Cardiac fibroblast (primary cell): Measurements from ENCODE around the gene TTBK1.
"Not testable (repeated sequence)": the region's sequence is repeated elsewhere in the genome, so short reads cannot be mapped to it uniquely, and the experiment has no call there.

ENCODE experiments used
- DNase-seq, 2 donors: peaks; one replicate each; pipeline versions ENCODE4 v3.0.0 to v3.0.0-alpha.2; 2010; ENCODE audit warnings: low read depth in 2 of 2
- H3K4me3 ChIP-seq, 2 donors: replicated peaks in 1 of 2; 1 replicate in 1 of 2; 2 replicates in 1 of 2; pipeline ENCODE4 v1.5.1; 2011; ENCODE audit warnings: low read depth in 2 of 2, low read length in 2 of 2, mild to moderate bottlenecking in 2 of 2, moderate library complexity in 1 of 2
- CTCF ChIP-seq: IDR thresholded peaks from one replicate; pipeline ENCODE4 v1.5.1; 2011; ENCODE audit warnings: low read depth, mild to moderate bottlenecking, low read length, inconsistent platforms

Gene TTBK1

GRCh38 chr6:43302126-43302525 is 58.8 kb downstream of the TTBK1 start:
- no peak for DNase-seq
- no peak overlapping the region for H3K4me3 ChIP-seq
- TF ChIP-seq CTCF, result no peak

GRCh38 chr6:43303006-43303405 is 59.7 kb downstream of the TTBK1 start:
- H3K4me3 ChIP-seq, result not testable (repeated sequence)

GRCh38 chr6:43303751-43304331 is 60.6 kb downstream of the TTBK1 start:
- no peak for DNase-seq
- no peak overlapping the region for H3K4me3 ChIP-seq
- TF ChIP-seq CTCF, result no peak

More at GRCh38 chr6:43303006-43303405, 59.7 kb downstream of the TTBK1 start:
- not testable (repeated sequence) for DNase-seq

- DNase-seq, result no peak
- no peak for TF ChIP-seq CTCF
- no peak overlapping the region for H3K4me3 ChIP-seq
These were observed 61.1 kb downstream of the TTBK1 start for GRCh38 chr6:43304361-43304760.

- no peak for TF ChIP-seq CTCF
- no peak for DNase-seq
- H3K4me3 ChIP-seq, result no peak overlapping the region
These were observed 61.6 kb downstream of the TTBK1 start for GRCh38 chr6:43304882-43305281.

GRCh38 chr6:43306086-43306485 is 62.8 kb downstream of the TTBK1 start:
- DNase-seq, result no peak
- TF ChIP-seq CTCF, result no peak
- H3K4me3 ChIP-seq, result no peak overlapping the region

- H3K4me3 ChIP-seq, result no peak overlapping the region
- TF ChIP-seq CTCF, result no peak
- DNase-seq, result no peak
These were observed 64.3 kb downstream of the TTBK1 start for GRCh38 chr6:43307451-43308100.
